HG02852 (cell line): ENCODE measurements around the gene ESR1.
"Not testable (repeated sequence)": the region's sequence is repeated elsewhere in the genome, so short reads cannot be mapped to it uniquely, and the experiment has no call there.

Experiments used
- ATAC-seq: cut with Tn5 transposase; IDR thresholded peaks from one replicate; pipeline ENCODE4 v1.9.1; 2021; ENCODE audit warnings: mild to moderate bottlenecking, moderate library complexity; ENCODE audit not compliant: unreplicated experiment

Gene ESR1

GRCh38 chr6:151885234-151885633 lies 77.8 kb downstream of the ESR1 start:
- ATAC-seq: no peak

- ATAC-seq: no peak
These were observed 84.0 kb downstream of the ESR1 start for GRCh38 chr6:151891524-151891923.

GRCh38 chr6:151894426-151894825 lies 86.9 kb downstream of the ESR1 start:
- not testable (repeated sequence) for ATAC-seq

- not testable (repeated sequence) for ATAC-seq
These were observed 91.7 kb downstream of the ESR1 start for GRCh38 chr6:151899221-151899620.

GRCh38 chr6:151899796-151900195 lies 92.3 kb downstream of the ESR1 start:
- ATAC-seq: not testable (repeated sequence)

GRCh38 chr6:151900256-151900655 lies 92.8 kb downstream of the ESR1 start:
- ATAC-seq: no peak

GRCh38 chr6:151901009-151901411 lies 93.5 kb downstream of the ESR1 start:
- no peak for ATAC-seq

GRCh38 chr6:151904631-151905030 lies 97.1 kb downstream of the ESR1 start:
- no peak for ATAC-seq

- no peak for ATAC-seq
These were observed 97.6 kb downstream of the ESR1 start for GRCh38 chr6:151905072-151905471.

GRCh38 chr6:151905854-151906253 lies 98.4 kb downstream of the ESR1 start:
- ATAC-seq: no peak

- ATAC-seq: no peak
These were observed 103.9 kb downstream of the ESR1 start for GRCh38 chr6:151911401-151911800.

GRCh38 chr6:151914484-151914883 lies 107.0 kb downstream of the ESR1 start:
- no peak for ATAC-seq

GRCh38 chr6:151916075-151916474 lies 108.6 kb downstream of the ESR1 start:
- no peak for ATAC-seq

GRCh38 chr6:151916680-151917164 lies 109.2 kb downstream of the ESR1 start:
- no peak for ATAC-seq

GRCh38 chr6:151917531-151918329 lies 110.2 kb downstream of the ESR1 start:
- ATAC-seq: no peak

GRCh38 chr6:151940307-151940706 lies 132.8 kb downstream of the ESR1 start:
- ATAC-seq: no peak

GRCh38 chr6:151948002-151948743 lies 140.7 kb downstream of the ESR1 start:
- ATAC-seq: no peak

- ATAC-seq: no peak
These were observed 150.8 kb downstream of the ESR1 start for GRCh38 chr6:151958332-151958731.

GRCh38 chr6:151959086-151959485 lies 151.6 kb downstream of the ESR1 start:
- ATAC-seq: no peak

- ATAC-seq: no peak
These were observed 154.3 kb downstream of the ESR1 start for GRCh38 chr6:151961809-151962208.

GRCh38 chr6:151962246-151962846 lies 154.9 kb downstream of the ESR1 start:
- ATAC-seq: no peak

GRCh38 chr6:151963001-151963400 lies 155.5 kb downstream of the ESR1 start:
- no peak for ATAC-seq
